GM12801 (cell line): ENCODE data around the gene ARHGAP4.

Experiments used
- CTCF ChIP-seq: IDR thresholded peaks from one replicate; pipeline ENCODE4 v1.5.1; 2011; ENCODE audit warnings: control low read depth; ENCODE audit not compliant: insufficient read length; ENCODE audit errors: extremely low read depth

Gene ARHGAP4

GRCh38 chrX:153884136-153884535 lies 41.9 kb downstream of the ARHGAP4 start:
- TF ChIP-seq CTCF: no peak

- no peak for TF ChIP-seq CTCF
Measured at GRCh38 chrX:153883163-153883843, 42.8 kb downstream of the ARHGAP4 start.

- TF ChIP-seq CTCF: no peak
Measured at GRCh38 chrX:153882557-153882956, 43.5 kb downstream of the ARHGAP4 start.

- no peak for TF ChIP-seq CTCF
Measured at GRCh38 chrX:153882086-153882498, 44.0 kb downstream of the ARHGAP4 start.

- TF ChIP-seq CTCF: no peak
Measured at GRCh38 chrX:153881281-153881680, 44.8 kb downstream of the ARHGAP4 start.

GRCh38 chrX:153880440-153880815 lies 45.6 kb downstream of the ARHGAP4 start:
- TF ChIP-seq CTCF: no peak

GRCh38 chrX:153879741-153880439 lies 46.2 kb downstream of the ARHGAP4 start:
- TF ChIP-seq CTCF: no peak
